HG02884 (cell line): Measurements from ENCODE around the gene SLC4A1.
A peak's percentile ranks its signal among the peaks of the same experiment; 100 is the strongest.

ENCODE experiments used
- ATAC-seq: cut with Tn5 transposase; IDR thresholded peaks from one replicate; pipeline ENCODE4 v1.9.1; 2021; ENCODE audit warnings: mild to moderate bottlenecking, moderate library complexity; ENCODE audit not compliant: unreplicated experiment

Gene SLC4A1

GRCh38 chr17:44221862-44222111 is 46.1 kb downstream of the SLC4A1 start:
- ATAC-seq = no peak

- ATAC-seq = no peak
Observed at GRCh38 chr17:44221084-44221861, 46.7 kb downstream of the SLC4A1 start.

GRCh38 chr17:44220213-44221083 is 47.5 kb downstream of the SLC4A1 start:
- ATAC-seq = no peak

- ATAC-seq = no peak
Observed at GRCh38 chr17:44219616-44220212, 48.2 kb downstream of the SLC4A1 start, which contains the start of gene UBTF. Gene UBTF (minus strand): TSS chr17:44219675. CDS start chr17:44218229, 1,446 bp downstream.

- ATAC-seq = no peak
Observed at GRCh38 chr17:44219108-44219615, 48.8 kb downstream of the SLC4A1 start.

GRCh38 chr17:44218344-44219107 is 49.4 kb downstream of the SLC4A1 start:
- ATAC-seq = no peak

- no peak for ATAC-seq
Observed at GRCh38 chr17:44217738-44218343, 50.1 kb downstream of the SLC4A1 start.

- ATAC-seq = no peak
Observed at GRCh38 chr17:44216694-44217093, 51.2 kb downstream of the SLC4A1 start.

GRCh38 chr17:44216173-44216572 is 51.8 kb downstream of the SLC4A1 start:
- ATAC-seq = no peak

- no peak for ATAC-seq
Observed at GRCh38 chr17:44214896-44215295, 53.0 kb downstream of the SLC4A1 start.

- ATAC-seq = no peak
Observed at GRCh38 chr17:44214230-44214494, 53.8 kb downstream of the SLC4A1 start.

GRCh38 chr17:44213403-44214229 is 54.3 kb downstream of the SLC4A1 start:
- no peak for ATAC-seq

GRCh38 chr17:44212507-44213402 is 55.2 kb downstream of the SLC4A1 start:
- ATAC-seq = no peak

GRCh38 chr17:44211281-44212265 is 56.4 kb downstream of the SLC4A1 start:
- ATAC-seq = no peak

- ATAC-seq = peak; percentile 76
Observed at GRCh38 chr17:44210342-44211192, 57.4 kb downstream of the SLC4A1 start.

- peak; percentile 26 for ATAC-seq
Observed at GRCh38 chr17:44209786-44210341, 58.1 kb downstream of the SLC4A1 start.
